ENCODE data around the gene DNAL1. TPM values are rescaled to one million over a fixed set of nuclear protein-coding genes. Genes with fewer than 3 reads are reported as not detected.

DNAL1 gene
- total and polyA plus RNA-seq, 2 of the 13 experiments (the other 11 are each of a cell fraction or from before 2014, with no cell fraction given), result 1.4 to 13.3 TPM

- TF ChIP-seq AHDC1 (CRISPR knock-in tag; IDR thresholded peaks at IDR 0.05; ENCODE audit: borderline replicate concordance) (no peak), ZNF766 (CRISPR knock-in tag; IDR thresholded peaks at IDR 0.05; ENCODE audit: borderline replicate concordance) (peak; percentile 44; the same call in 1 of the 2 replicates), ZNF792 (CRISPR knock-in tag; IDR thresholded peaks at IDR 0.05) (0 out of 2 replicates have a peak, but pooled peaks have one; percentile 22), SP2 (CRISPR knock-in tag; IDR thresholded peaks at IDR 0.05) (no peak), ZNF543 (CRISPR knock-in tag; IDR thresholded peaks at IDR 0.05) (no peak), CREB3 (CRISPR knock-in tag; IDR thresholded peaks at IDR 0.05) (no peak), RBM22 (optimal IDR thresholded peaks at IDR 0.05; ENCODE audit: low read length) (peak; percentile 95), ZNF180 (CRISPR knock-in tag; IDR thresholded peaks at IDR 0.05; ENCODE audit: borderline replicate concordance, low read depth) (no peak), KLF9 (CRISPR knock-in tag; IDR thresholded peaks at IDR 0.05; ENCODE audit: low read depth) (no peak), ZFX (CRISPR knock-in tag; IDR thresholded peaks at IDR 0.05; ENCODE audit: low read depth) (peak; percentile 87), ZNF776 (CRISPR knock-in tag; IDR thresholded peaks at IDR 0.05) (peak; percentile 81), ZFP62 (CRISPR knock-in tag; IDR thresholded peaks at IDR 0.05) (no peak), ZBTB39 (CRISPR knock-in tag; IDR thresholded peaks at IDR 0.05) (no peak; the same call in 1 of the 2 replicates), PBX2 (CRISPR knock-in tag; IDR thresholded peaks at IDR 0.05) (no peak), PRDM4 (CRISPR knock-in tag; IDR thresholded peaks at IDR 0.05; ENCODE audit: borderline replicate concordance) (no peak), GATAD1 (CRISPR knock-in tag; IDR thresholded peaks at IDR 0.05) (no peak), DR1 (CRISPR knock-in tag; IDR thresholded peaks at IDR 0.05) (no peak)
These were observed 69.2 kb downstream of the DNAL1 start, which contains the start of gene PNMA1 (continued) for GRCh38 chr14:73713803-73714655.

All from HepG2 (cell line).